ENCODE measurements around the gene GULP1.

The GULP1 gene

GRCh38 chr2:188471166-188471565, 179.5 kb downstream of the GULP1 start:
- Mint-ChIP-seq H3K4me3 (no peak overlapping the region), H3K9me3 (ENCODE audit: low read depth) (no peaks in the 10 kb centered on the region), H3K27ac (no peak overlapping the region), H3K36me3 (no peaks in the 10 kb centered on the region), H3K4me1 (ENCODE audit: low read depth) (no peaks in the 10 kb centered on the region), H3K27me3 (peaks cover 2% of the 10 kb centered on the region)

GRCh38 chr2:188473306-188473705, 181.6 kb downstream of the GULP1 start:
- Mint-ChIP-seq H3K4me3 (no peak overlapping the region), H3K9me3 (ENCODE audit: low read depth) (no peaks in the 10 kb centered on the region), H3K27me3 (peaks cover 2% of the 10 kb centered on the region), H3K4me1 (ENCODE audit: low read depth) (no peaks in the 10 kb centered on the region), H3K27ac (no peak overlapping the region), H3K36me3 (no peaks in the 10 kb centered on the region)

DNA sequence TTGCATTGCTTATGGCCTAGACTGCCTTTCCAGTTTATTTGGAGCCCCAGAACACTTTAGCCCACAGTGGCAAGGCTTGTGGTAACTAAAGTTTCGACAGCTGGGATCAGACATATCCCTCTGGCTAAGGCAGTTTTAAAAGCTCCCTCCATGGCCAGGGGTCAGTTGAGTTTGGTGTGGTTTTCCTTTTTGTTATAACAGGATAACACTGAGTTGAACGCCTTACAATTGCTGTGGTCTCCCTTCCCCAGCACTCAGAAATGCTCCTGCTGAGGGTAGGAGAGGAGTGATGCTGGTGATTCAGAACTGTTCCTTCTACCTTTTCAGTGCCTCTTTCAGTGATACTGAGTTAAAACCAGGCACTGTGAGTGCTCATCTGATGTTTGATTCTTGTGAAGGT, 182.6 kb downstream of the GULP1 start:
- Mint-ChIP-seq H3K36me3 (no peaks in the 10 kb centered on the region), H3K4me1 (ENCODE audit: low read depth) (no peaks in the 10 kb centered on the region), H3K27me3 (peaks cover 2% of the 10 kb centered on the region), H3K27ac (no peak overlapping the region), H3K4me3 (no peak overlapping the region), H3K9me3 (ENCODE audit: low read depth) (no peaks in the 10 kb centered on the region)

DNA sequence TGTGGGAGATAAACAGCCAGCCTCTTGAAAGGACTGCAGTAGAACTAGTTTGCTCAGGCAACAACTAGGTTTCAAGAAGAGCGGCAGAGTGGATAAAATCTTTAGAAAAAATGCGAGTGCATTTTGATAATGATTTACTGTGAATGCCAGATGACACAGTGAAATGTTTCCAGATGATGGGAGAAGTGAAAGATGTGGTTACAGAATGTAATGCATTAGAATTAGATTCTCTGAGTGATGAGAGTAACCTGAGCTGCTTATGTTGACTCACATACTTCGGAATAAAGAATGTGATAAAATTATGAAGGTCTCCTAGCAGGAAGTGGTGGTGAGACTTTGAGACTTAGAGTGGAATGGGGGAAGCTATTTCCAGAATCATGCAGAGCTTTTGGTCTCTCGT, 184.3 kb downstream of the GULP1 start:
- Mint-ChIP-seq H3K4me1 (ENCODE audit: low read depth) (no peaks in the 10 kb centered on the region), H3K36me3 (no peaks in the 10 kb centered on the region), H3K4me3 (no peak overlapping the region), H3K9me3 (ENCODE audit: low read depth) (no peaks in the 10 kb centered on the region), H3K27me3 (peaks cover 2% of the 10 kb centered on the region), H3K27ac (no peak overlapping the region)

- H3K27me3 Mint-ChIP-seq = no peaks in the 10 kb centered on the region
- H3K4me3 Mint-ChIP-seq = no peak overlapping the region
- no peaks in the 10 kb centered on the region for H3K36me3 Mint-ChIP-seq
- no peak overlapping the region for H3K27ac Mint-ChIP-seq
- H3K9me3 Mint-ChIP-seq (ENCODE audit: low read depth) = no peaks in the 10 kb centered on the region
- no peaks in the 10 kb centered on the region for H3K4me1 Mint-ChIP-seq (ENCODE audit: low read depth)
These were observed 186.0 kb downstream of the GULP1 start for GRCh38 chr2:188477564-188478103.

DNA sequence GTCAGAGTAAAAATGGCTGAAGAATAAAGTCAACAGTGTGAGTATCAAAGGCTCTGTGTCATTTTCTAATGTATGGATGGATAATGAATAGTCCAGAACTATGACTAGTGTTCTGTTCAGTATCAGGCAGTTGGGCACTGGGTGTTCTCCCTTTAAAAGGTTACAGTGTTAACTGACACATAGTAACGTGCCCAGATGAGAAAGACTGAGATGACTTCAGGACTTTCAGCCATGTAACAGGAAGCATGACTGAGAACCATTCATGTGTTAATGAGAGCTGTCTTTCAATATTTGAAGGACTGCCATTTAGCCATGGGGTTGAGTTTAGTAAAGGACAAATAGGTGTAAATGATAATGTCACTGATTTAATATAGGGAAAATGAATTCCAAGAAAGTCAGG, 187.1 kb downstream of the GULP1 start:
- no peak overlapping the region for H3K27ac Mint-ChIP-seq
- H3K36me3 Mint-ChIP-seq = no peaks in the 10 kb centered on the region
- H3K4me1 Mint-ChIP-seq (ENCODE audit: low read depth) = no peaks in the 10 kb centered on the region
- H3K9me3 Mint-ChIP-seq (ENCODE audit: low read depth) = no peaks in the 10 kb centered on the region
- H3K4me3 Mint-ChIP-seq = no peak overlapping the region
- no peaks in the 10 kb centered on the region for H3K27me3 Mint-ChIP-seq

- no peak overlapping the region for H3K4me3 Mint-ChIP-seq
- no peaks in the 10 kb centered on the region for H3K27me3 Mint-ChIP-seq
- H3K36me3 Mint-ChIP-seq = no peaks in the 10 kb centered on the region
- no peak overlapping the region for H3K27ac Mint-ChIP-seq
- no peaks in the 10 kb centered on the region for H3K4me1 Mint-ChIP-seq (ENCODE audit: low read depth)
- no peaks in the 10 kb centered on the region for H3K9me3 Mint-ChIP-seq (ENCODE audit: low read depth)
These were observed 189.8 kb downstream of the GULP1 start for GRCh38 chr2:188481474-188481873.

DNA sequence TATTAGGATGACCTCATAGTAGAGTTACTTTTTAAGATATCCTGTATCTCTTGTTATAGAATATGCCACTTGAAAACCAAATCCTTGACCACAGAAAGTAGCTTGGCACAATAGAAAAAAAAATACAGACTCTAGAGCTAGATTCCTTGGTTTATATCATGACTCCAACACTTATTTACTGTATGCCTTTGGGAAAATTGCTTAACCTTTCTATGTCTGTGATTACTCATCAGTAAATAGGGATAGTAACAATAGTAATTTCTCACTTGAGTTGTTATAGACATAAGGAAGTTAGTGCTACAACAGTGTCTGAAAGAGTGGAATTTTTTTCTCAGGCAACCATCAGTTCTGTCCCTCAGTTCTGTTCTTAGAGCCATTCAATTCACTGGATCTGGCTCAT, 193.8 kb downstream of the GULP1 start:
- Mint-ChIP-seq H3K9me3 (ENCODE audit: low read depth) (no peaks in the 10 kb centered on the region), H3K4me3 (no peak overlapping the region), H3K27ac (no peak overlapping the region), H3K4me1 (ENCODE audit: low read depth) (no peaks in the 10 kb centered on the region), H3K36me3 (no peaks in the 10 kb centered on the region), H3K27me3 (no peaks in the 10 kb centered on the region)

DNA sequence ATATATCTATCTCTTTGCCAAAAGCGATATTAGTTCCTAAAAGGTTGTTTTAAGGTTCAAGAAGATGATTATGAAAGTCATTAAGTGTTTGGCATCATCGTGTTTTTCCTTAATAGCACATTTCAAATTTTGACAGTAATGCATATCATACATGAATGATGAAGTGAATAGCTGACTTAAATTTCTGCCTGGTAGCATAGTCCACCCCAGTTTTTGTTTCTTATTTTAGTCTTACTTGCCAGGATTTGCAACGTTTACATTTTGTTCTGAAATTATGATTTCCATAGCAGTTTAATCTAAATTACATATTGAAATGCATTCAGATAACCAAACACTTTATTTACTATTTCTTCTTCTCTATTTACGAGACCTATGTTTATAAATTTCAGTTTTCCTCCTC, 201.1 kb downstream of the GULP1 start:
- Mint-ChIP-seq H3K36me3 (no peaks in the 10 kb centered on the region), H3K4me3 (no peak overlapping the region), H3K9me3 (ENCODE audit: low read depth) (no peaks in the 10 kb centered on the region), H3K27ac (no peak overlapping the region), H3K4me1 (ENCODE audit: low read depth) (no peaks in the 10 kb centered on the region), H3K27me3 (no peaks in the 10 kb centered on the region)

DNA sequence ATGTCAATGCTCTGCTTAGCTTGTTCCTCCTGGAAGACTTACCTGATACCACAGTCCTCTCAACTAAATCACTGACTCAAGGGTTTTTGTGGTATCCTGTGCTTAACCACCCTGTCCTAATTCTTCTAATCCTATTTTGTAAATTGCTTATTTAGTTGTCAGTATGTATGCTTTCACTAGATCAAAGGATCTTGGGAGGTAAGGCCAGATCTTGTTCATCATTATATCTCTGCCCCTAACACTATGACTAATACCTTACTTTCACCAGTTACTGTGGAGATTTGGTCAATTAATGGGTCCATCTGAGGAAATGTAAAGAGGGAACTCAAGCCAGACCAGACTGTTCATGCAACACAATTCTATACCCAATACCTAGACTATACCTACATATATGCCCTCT, 203.2 kb downstream of the GULP1 start:
- Mint-ChIP-seq H3K36me3 (no peaks in the 10 kb centered on the region), H3K27me3 (peaks cover 2% of the 10 kb centered on the region), H3K4me3 (no peak overlapping the region), H3K9me3 (ENCODE audit: low read depth) (no peaks in the 10 kb centered on the region), H3K27ac (no peak overlapping the region), H3K4me1 (ENCODE audit: low read depth) (no peaks in the 10 kb centered on the region)

DNA sequence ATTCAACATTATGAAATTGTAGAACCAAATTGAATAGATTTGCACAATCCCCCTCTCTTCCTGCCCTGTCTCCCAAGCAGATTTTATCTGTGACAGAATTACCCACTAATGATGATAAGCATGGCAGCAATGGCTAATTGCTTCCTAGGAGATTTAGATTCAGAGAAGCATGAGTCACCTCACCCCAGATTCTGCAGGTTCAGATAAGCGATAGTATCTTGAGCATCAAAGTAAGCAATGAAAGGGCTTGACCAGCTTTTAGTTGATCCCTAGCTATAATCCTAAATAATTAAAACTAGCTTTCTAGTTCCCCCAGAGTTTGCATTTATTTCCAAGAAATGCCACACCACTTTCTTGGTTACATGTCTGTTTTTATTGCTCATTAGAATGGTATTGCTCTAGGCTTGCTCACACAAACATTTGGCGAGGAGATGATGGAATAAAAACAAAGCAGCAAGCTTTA, 204.3 kb downstream of the GULP1 start:
- Mint-ChIP-seq H3K36me3 (no peaks in the 10 kb centered on the region), H3K9me3 (ENCODE audit: low read depth) (no peaks in the 10 kb centered on the region), H3K27me3 (peaks cover 2% of the 10 kb centered on the region), H3K4me1 (ENCODE audit: low read depth) (no peaks in the 10 kb centered on the region), H3K4me3 (no peak overlapping the region), H3K27ac (no peak overlapping the region)

DNA sequence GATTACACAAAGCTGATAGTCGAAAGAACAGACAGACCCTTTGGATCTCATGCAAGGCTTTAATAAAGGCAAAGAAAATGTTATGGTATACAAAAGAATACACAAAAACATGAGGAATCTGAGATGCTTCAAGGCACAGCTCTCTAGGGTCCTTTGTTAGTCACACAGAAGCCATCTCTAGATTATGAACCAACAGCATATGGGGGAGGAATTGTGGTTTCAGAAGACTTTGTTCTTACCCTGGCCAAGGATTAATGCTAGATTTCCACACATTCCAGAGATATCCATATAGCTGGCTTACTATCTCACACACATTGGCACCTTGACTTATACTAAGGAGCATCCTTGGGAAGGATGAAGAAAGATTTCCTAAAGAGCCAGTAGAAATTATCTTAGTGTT, 206.1 kb downstream of the GULP1 start:
- no peaks in the 10 kb centered on the region for H3K36me3 Mint-ChIP-seq
- H3K4me3 Mint-ChIP-seq = no peak overlapping the region
- no peaks in the 10 kb centered on the region for H3K9me3 Mint-ChIP-seq (ENCODE audit: low read depth)
- no peaks in the 10 kb centered on the region for H3K4me1 Mint-ChIP-seq (ENCODE audit: low read depth)
- H3K27me3 Mint-ChIP-seq = peaks cover 3% of the 10 kb centered on the region
- no peak overlapping the region for H3K27ac Mint-ChIP-seq

DNA sequence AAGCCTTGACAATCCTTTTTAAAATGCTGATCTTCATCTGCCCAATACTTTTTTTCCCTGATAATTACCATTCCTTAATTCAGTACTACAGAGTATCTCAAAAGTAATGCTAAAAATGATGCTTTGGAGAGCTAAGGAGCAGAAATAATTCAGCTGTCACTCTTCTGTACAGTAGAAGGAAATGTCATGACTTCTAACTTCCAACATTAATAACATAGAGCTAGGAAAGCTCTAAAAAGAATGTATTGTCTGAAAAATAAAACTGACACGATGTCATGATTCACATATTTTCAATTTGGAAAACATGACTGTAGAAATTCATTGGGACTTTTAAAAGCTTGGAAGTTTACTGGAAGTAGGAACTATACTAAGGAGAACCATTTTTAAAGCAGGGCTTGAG, 212.3 kb downstream of the GULP1 start:
- Mint-ChIP-seq H3K4me3 (no peak overlapping the region), H3K9me3 (ENCODE audit: low read depth) (no peaks in the 10 kb centered on the region), H3K27me3 (peaks cover 5% of the 10 kb centered on the region), H3K27ac (no peak overlapping the region), H3K36me3 (no peaks in the 10 kb centered on the region), H3K4me1 (ENCODE audit: low read depth) (no peaks in the 10 kb centered on the region)

DNA sequence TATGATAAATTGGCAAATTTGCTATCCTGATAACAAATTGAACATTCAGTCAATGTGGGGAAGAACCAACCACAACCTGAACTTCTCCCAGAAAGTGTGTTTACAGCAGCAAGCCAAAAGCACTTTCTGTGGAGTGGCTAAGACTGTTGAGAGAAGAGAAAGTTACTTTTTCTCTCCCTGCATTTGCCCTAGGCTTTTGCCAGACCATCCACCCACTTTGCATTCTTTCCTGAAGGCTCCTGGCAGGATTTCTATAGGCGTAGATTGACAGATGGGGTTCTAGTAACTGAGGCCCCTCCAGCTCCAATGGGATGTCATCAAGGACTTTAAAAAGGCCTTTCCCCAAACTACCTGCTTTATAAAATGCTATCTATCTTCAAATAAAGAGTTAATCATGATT, 215.2 kb downstream of the GULP1 start:
- no peaks in the 10 kb centered on the region for H3K36me3 Mint-ChIP-seq
- H3K4me1 Mint-ChIP-seq (ENCODE audit: low read depth) = no peaks in the 10 kb centered on the region
- H3K27ac Mint-ChIP-seq = no peak overlapping the region
- peaks cover 4% of the 10 kb centered on the region for H3K27me3 Mint-ChIP-seq
- H3K9me3 Mint-ChIP-seq (ENCODE audit: low read depth) = no peaks in the 10 kb centered on the region
- no peak overlapping the region for H3K4me3 Mint-ChIP-seq

DNA sequence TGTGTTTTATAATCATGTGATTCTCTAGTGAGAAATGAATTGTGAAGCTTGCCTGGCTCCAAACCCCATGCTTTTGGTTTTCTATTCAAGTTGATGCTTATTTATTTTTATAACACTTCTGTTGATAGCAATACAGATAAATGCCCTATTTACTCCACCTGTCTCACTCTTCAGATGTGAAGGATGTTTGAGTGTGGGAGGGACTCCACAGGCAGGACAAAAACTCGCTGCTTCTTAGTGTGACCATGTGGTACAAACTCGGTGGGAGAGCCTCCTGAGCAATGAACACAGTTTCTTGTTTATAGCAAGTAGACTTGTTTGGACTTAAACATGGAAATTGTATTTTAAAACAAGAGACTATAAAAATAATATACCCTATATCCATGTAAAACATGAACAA, 219.7 kb downstream of the GULP1 start:
- Mint-ChIP-seq H3K4me3 (no peak overlapping the region), H3K27me3 (no peaks in the 10 kb centered on the region), H3K36me3 (no peaks in the 10 kb centered on the region), H3K27ac (no peak overlapping the region), H3K9me3 (ENCODE audit: low read depth) (no peaks in the 10 kb centered on the region), H3K4me1 (ENCODE audit: low read depth) (no peaks in the 10 kb centered on the region)

GRCh38 chr2:188512456-188512855, 220.8 kb downstream of the GULP1 start:
- Mint-ChIP-seq H3K27me3 (no peaks in the 10 kb centered on the region), H3K27ac (no peak overlapping the region), H3K4me3 (no peak overlapping the region), H3K36me3 (no peaks in the 10 kb centered on the region), H3K4me1 (ENCODE audit: low read depth) (no peaks in the 10 kb centered on the region), H3K9me3 (ENCODE audit: low read depth) (no peaks in the 10 kb centered on the region)
